Measurements from ENCODE around the gene TPPP.
"Not testable (repeated sequence)": the region's sequence is repeated elsewhere in the genome, so short reads cannot be mapped to it uniquely, and the experiment has no call there.

Gene TPPP

GRCh38 chr5:692529-693041 is 567 bp downstream of the TPPP start:
- not testable (repeated sequence) for DNase-seq

GRCh38 chr5:691817-692528 is 1.2 kb downstream of the TPPP start:
- DNase-seq = no peak

GRCh38 chr5:691049-691448 is 2.1 kb downstream of the TPPP start:
- not testable (repeated sequence) for DNase-seq

- DNase-seq = not testable (repeated sequence)
Measured at GRCh38 chr5:690293-690692, 2.9 kb downstream of the TPPP start.

- not testable (repeated sequence) for DNase-seq
Measured at GRCh38 chr5:688348-689010, 4.7 kb downstream of the TPPP start.

GRCh38 chr5:686936-687335 is 6.2 kb downstream of the TPPP start:
- not testable (repeated sequence) for DNase-seq

- DNase-seq = not testable (repeated sequence)
Measured at GRCh38 chr5:686172-686523, 7.0 kb downstream of the TPPP start.

GRCh38 chr5:685262-686171 is 7.6 kb downstream of the TPPP start:
- DNase-seq = no peak

- no peak for DNase-seq
Measured at GRCh38 chr5:684751-685216, 8.4 kb downstream of the TPPP start.

GRCh38 chr5:683551-684481 is 9.3 kb downstream of the TPPP start:
- no peak for DNase-seq

GRCh38 chr5:682651-683358 is 10.3 kb downstream of the TPPP start:
- DNase-seq = not testable (repeated sequence)

GRCh38 chr5:682216-682615 is 10.9 kb downstream of the TPPP start:
- DNase-seq = not testable (repeated sequence)

- not testable (repeated sequence) for DNase-seq
Measured at GRCh38 chr5:681317-682191, 11.6 kb downstream of the TPPP start.

GRCh38 chr5:680836-681235 is 12.3 kb downstream of the TPPP start:
- DNase-seq = not testable (repeated sequence)

GRCh38 chr5:680118-680795 is 12.9 kb downstream of the TPPP start:
- DNase-seq = not testable (repeated sequence)

GRCh38 chr5:679166-679895 is 13.8 kb downstream of the TPPP start:
- not testable (repeated sequence) for DNase-seq

- not testable (repeated sequence) for DNase-seq
Measured at GRCh38 chr5:678521-678920, 14.6 kb downstream of the TPPP start.

- no peak for DNase-seq
Measured at GRCh38 chr5:677131-678101, 15.7 kb downstream of the TPPP start.
